DND-41 (cell line): Measurements from ENCODE around the gene KIF25.

Source experiments
- ATAC-seq: fragments of 200-7000 bp; cut with Tn5 transposase; 3 replicates; pipeline ENCODE4 v1.9.1; 2021; ENCODE audit warnings: low read depth; ENCODE audit not compliant: insufficient read depth
- DNase-seq: peaks from one replicate; pipeline ENCODE4 v3.0.0-alpha.2; 2020
- H2AFZ ChIP-seq: 2 replicates; pipeline ENCODE4 v1.6.0; 2012; ENCODE audit warnings: low read depth, low read length
- H3K27ac ChIP-seq: 2 replicates; pipeline ENCODE4 v1.5.1; 2012; ENCODE audit warnings: low read length, inconsistent platforms
- H3K27me3 ChIP-seq: fragments of 200-600 bp; sonication (generic); 2 replicates; pipeline ENCODE4 v1.6.0; 2012; ENCODE audit warnings: low read length, mild to moderate bottlenecking, inconsistent platforms; ENCODE audit not compliant: insufficient read depth, poor library complexity
- H3K36me3 ChIP-seq: 2 replicates; pipeline ENCODE4 v1.5.1; 2012; ENCODE audit warnings: low read length, inconsistent platforms; ENCODE audit not compliant: insufficient read depth
- H3K4me1 ChIP-seq: 2 replicates; pipeline ENCODE4 v1.5.1; 2012; ENCODE audit warnings: mild to moderate bottlenecking, low read length; ENCODE audit not compliant: insufficient read depth
- H3K4me2 ChIP-seq: 2 replicates; pipeline ENCODE4 v1.6.0; 2012; ENCODE audit warnings: mild to moderate bottlenecking, moderate library complexity, low read length, inconsistent platforms; ENCODE audit not compliant: insufficient read depth
- H3K4me3 ChIP-seq, 2 experiments: fragments of 200-600 bp in 1 of 2; shearing (Covaris generic) in 1 of 2; 2 replicates each; pipeline ENCODE4 v1.5.1; 2012 to 2016; ENCODE audit warnings: inconsistent platforms in 2 of 2, low read length in 2 of 2, mild to moderate bottlenecking in 2 of 2, low read depth in 1 of 2, moderate library complexity in 1 of 2
- H3K79me2 ChIP-seq: 2 replicates; pipeline ENCODE4 v1.6.0; 2012; ENCODE audit warnings: low read length, inconsistent platforms; ENCODE audit not compliant: insufficient read depth
- H3K9ac ChIP-seq: 2 replicates; pipeline ENCODE4 v1.6.0; 2012; ENCODE audit warnings: low read depth, mild to moderate bottlenecking, inconsistent platforms, low read length, moderate library complexity
- H3K9me3 ChIP-seq: 2 replicates; pipeline ENCODE4 v1.5.1; 2012; ENCODE audit warnings: low read length, moderate library complexity, mild to moderate bottlenecking, inconsistent platforms; ENCODE audit not compliant: insufficient read depth, severe bottlenecking
- H4K20me1 ChIP-seq: 2 replicates; pipeline ENCODE4 v1.6.0; 2012; ENCODE audit warnings: low read length; ENCODE audit not compliant: insufficient read depth
- CTCF ChIP-seq: IDR thresholded peaks from 2 replicates; pipeline ENCODE4 v1.5.1; 2012; ENCODE audit warnings: borderline replicate concordance, low read length, moderate library complexity, mild to moderate bottlenecking; ENCODE audit not compliant: poor library complexity, severe bottlenecking; ENCODE audit errors: extremely low read depth
- EZH2 ChIP-seq: IDR thresholded peaks from 3 replicates; pipeline ENCODE4 v1.6.1; 2012; ENCODE audit warnings: borderline replicate concordance, low read depth, mild to moderate bottlenecking, moderate library complexity, low read length, inconsistent platforms; ENCODE audit not compliant: severe bottlenecking

The KIF25 gene

DNA sequence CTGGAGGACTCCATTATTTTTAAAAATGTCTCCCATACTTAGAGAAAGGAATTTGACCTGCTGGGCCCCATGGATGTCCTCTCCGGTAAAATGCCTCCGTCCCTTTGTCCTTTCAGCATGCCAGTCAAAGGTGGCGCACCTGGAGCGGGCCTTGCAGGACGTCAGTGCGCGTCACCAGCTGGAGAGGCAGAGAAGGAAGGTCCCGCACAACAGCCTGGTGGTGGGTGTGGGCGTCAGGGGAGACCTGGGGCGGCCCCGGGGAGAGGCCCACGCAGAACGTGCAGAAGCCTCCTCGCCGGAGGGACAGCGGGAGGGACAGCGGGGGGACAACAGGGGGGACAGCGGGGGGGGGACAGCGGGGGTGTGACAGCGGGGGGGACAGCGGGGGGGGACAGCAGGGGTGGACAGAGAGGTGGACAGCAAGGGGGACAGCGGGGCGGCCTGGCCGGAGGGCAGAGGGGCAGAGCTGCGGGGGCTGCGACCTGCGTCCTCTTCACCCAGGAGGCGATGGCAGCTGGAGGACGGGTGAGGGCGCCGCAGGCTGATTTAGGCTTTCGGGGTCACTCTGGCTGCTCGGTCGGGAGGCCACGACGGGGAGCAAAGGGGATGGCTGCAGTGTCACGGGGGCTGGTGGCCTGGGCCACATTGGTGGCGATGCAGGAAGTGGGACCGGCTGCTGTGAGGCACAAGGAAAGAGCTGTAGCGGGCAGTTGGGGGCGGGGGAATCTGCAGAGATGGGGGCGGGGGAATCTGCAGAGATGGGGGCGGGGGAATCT is 859 bp upstream of the KIF25 start:
- H4K20me1 ChIP-seq, result no peaks in the 10 kb centered on the region
- no peaks in the 10 kb centered on the region for H3K4me1 ChIP-seq
- H3K4me3 ChIP-seq, result no peak overlapping the region
- H3K4me2 ChIP-seq, result no peak overlapping the region
- no peaks in the 10 kb centered on the region for H3K79me2 ChIP-seq
- DNase-seq, result no peak
- TF ChIP-seq CTCF (no peak), EZH2 (no peak)
- H3K27ac ChIP-seq, result no peak overlapping the region
- H3K27me3 ChIP-seq, result no peaks in the 10 kb centered on the region
- H3K9ac ChIP-seq, result no peak overlapping the region
- ATAC-seq, result no peak
- no peaks in the 10 kb centered on the region for H3K9me3 ChIP-seq
- H3K36me3 ChIP-seq, result no peaks in the 10 kb centered on the region
- no peak overlapping the region for H2AFZ ChIP-seq

GRCh38 chr6:167998215-167998614 is 744 bp downstream of the KIF25 start:
- no peaks in the 10 kb centered on the region for H3K9me3 ChIP-seq
- no peak for ATAC-seq
- TF ChIP-seq CTCF, result no peak
- TF ChIP-seq EZH2, result no peak
- H3K4me1 ChIP-seq, result no peaks in the 10 kb centered on the region
- no peaks in the 10 kb centered on the region for H3K36me3 ChIP-seq
- H4K20me1 ChIP-seq, result no peaks in the 10 kb centered on the region
- H3K4me3 ChIP-seq, result no peak overlapping the region
- no peak for DNase-seq
- H3K27ac ChIP-seq, result no peak overlapping the region
- H3K4me2 ChIP-seq, result no peak overlapping the region
- no peaks in the 10 kb centered on the region for H3K27me3 ChIP-seq
- H3K79me2 ChIP-seq, result no peaks in the 10 kb centered on the region
- no peak overlapping the region for H2AFZ ChIP-seq
- H3K9ac ChIP-seq, result no peak overlapping the region

GRCh38 chr6:168000198-168001028 is 2.9 kb downstream of the KIF25 start:
- Histone ChIP-seq H3K4me3 (no peak overlapping the region), H2AFZ (no peak overlapping the region), H3K79me2 (no peaks in the 10 kb centered on the region), H4K20me1 (no peaks in the 10 kb centered on the region), H3K27me3 (no peaks in the 10 kb centered on the region), H3K4me1 (no peaks in the 10 kb centered on the region), H3K9me3 (no peaks in the 10 kb centered on the region), H3K36me3 (no peaks in the 10 kb centered on the region), H3K9ac (no peak overlapping the region), H3K27ac (no peak overlapping the region), H3K4me2 (no peak overlapping the region)
- TF ChIP-seq EZH2 (no peak), CTCF (no peak)
- no peak for ATAC-seq
- no peak for DNase-seq
